Posterior cingulate gyrus (tissue), 11 donors: ENCODE measurements around the gene FANCC.
A peak's percentile ranks its signal among the peaks of the same experiment; 100 is the strongest.

ENCODE experiments used
- DNase-seq, 10 donors: peaks; one replicate each; pipeline versions ENCODE4 v3.0.0 to v3.0.0-alpha.2; 2020 to 2021; ENCODE audit warnings: mixed read lengths in 3 of 10
- intact Hi-C: fragments of 100-400 bp; cut with DNase I; formaldehyde crosslinking; loops from one replicate; pipeline ENCODE4 v1.15.1; 2023

Gene FANCC

DNA sequence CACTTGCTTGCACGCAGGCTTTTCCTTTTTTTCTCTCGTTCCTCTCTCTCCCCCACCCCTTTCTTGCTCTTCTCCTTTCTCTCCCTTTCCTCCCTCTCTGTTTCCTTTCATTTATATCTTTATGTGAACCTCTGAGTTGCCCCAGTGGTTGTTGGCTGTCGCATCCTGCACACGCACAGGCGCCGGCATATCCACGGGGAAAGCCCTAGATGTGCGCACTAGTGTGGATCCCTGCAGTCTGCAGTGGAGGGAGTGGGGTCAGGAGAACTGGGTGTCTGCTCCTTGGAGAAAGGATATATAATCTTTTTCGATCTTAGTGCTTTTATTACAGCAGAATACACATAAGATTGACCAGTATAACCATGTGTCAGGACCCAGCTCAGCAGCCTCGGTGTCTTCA lies 223.5 kb downstream of the FANCC start:
- intact Hi-C loops, result no loop called here

GRCh38 chr9:95093586-95093985 lies 223.9 kb downstream of the FANCC start:
- intact Hi-C loops, result no loop called here
- peak in 3 of 10 donors; percentile 6 to 57 (median 11) for DNase-seq

More for the DNA sequence above, 223.5 kb downstream of the FANCC start:
- DNase-seq, result peak in 2 of 10 donors; percentile 29 to 59

DNA sequence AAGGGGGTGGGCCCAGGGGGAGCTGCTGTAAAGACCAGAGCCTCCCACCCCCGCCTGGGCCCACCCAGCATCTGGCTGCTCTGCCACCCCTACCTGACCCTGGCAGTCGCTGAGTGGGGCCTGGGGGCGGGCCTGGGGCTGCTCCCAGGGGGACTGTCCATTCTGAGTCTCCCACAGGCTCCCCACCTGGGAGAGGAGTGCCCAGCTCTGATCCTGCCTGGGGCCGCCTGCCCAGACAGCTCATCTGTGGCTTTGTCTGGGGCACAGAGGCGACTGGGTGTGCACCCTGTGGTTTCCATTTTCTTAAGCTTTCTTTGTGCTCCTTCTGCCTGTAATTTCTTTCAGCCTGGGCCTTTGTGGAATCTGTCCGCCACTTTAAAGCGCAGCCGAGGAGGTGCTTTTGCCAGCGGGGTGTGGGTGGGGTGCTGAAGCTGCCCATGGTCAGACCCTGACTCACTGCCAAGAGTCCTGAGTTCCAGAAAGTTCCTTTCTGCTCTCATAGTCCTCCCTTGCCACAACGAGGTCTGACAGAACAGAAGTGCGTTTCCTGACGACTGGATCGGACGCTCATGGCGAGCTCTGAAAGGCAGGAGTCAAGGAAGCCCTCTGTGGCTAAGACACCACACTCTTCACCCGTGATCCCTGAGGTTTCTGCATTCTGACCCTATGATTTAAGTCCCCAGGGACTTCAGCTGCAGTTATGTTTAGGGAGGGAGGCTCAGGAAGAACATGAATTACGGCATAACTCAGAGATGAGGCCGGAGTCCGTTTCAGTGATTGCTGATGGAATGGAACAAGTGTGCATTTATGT lies 225.0 kb downstream of the FANCC start:
- peak in 4 of 10 donors; percentile 7 to 78 (median 40) for DNase-seq
- intact Hi-C loops, result no loop called here

- DNase-seq, result peak in 2 of 10 donors; percentile 10 to 53
- intact Hi-C loops, result no loop called here
Observed at GRCh38 chr9:95091601-95092261, 225.8 kb downstream of the FANCC start.

DNA sequence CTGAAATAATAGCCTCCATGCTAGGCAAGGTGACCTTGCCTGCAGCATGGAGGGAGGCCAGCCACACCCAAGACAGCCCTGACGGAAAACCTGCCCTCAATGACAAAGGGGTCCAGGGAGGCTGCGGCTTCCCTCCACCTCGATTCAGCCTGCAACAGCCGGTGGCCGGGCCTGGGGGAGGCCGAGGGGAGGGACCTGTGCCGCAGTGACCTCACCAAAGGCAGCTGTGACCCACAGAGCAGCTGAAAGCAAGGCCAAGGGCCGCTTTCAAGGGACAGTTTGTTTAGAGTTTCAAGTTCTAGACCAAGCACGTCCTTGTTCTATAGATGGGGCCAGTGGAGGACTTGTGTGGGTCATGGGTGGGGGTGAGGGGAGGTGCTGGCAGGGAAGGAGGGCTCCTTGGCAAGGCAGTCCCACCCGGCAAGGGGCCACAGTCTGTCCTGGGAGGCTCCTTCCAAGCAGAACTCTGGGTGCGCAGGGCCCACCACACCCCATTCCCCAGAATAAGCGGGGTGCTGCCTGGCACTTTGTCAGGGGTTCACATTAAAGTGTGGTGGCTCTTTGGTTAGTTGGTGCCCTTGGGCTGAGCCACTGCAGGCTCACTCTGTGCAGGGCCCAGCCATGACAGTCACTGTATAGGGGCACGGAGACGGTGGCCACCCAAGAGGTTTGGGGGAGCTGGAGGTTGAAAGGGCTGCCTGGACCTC lies 226.5 kb downstream of the FANCC start:
- DNase-seq, result peak in 2 of 10 donors; percentile 30 to 90

GRCh38 chr9:95090023-95090791 lies 227.3 kb downstream of the FANCC start:
- DNase-seq, result peak in 3 of 10 donors; percentile 35 to 87 (median 52)
- intact Hi-C loops, result no loop called here

More for the DNA sequence above, 226.5 kb downstream of the FANCC start:
- intact Hi-C loops, result no loop called here

DNA sequence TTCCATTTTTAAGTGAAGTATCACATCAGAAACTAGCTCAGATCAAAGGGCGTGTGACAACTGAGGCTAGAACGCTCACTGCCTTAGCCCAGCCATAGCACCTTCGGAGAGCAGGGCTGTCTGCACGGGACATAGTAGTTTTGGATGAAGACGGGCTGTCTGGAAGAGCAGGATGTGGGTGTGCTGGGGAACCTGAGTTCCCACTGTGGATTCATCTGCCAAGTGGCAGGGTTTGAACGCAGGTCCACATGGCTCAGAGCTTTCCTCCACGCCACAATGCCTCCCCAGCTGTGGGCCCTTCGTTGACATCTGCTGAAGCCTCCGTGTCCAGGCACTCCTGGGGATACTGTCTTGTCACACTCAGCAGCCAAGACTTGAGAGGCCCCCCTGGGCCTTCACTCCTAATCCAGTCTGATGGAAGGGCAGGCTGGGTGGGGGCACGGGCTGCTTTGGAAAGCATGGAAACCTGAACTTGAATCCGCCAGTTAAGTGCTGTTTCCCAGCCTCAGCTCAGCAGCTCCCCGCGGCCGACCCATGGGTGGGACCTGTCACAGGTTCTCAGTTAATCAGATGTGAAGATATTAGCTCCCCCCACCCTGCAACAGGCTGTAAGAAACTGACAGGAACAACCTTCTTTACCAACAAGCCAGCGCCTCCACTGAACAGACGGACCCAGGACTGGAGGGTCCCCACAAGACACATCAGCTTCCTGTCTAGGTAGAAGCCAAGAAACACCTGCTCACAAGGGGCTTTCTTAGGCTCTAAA lies 228.1 kb downstream of the FANCC start:
- intact Hi-C loops, result no loop called here
- peak in 3 of 10 donors; percentile 12 to 80 (median 18) for DNase-seq

DNA sequence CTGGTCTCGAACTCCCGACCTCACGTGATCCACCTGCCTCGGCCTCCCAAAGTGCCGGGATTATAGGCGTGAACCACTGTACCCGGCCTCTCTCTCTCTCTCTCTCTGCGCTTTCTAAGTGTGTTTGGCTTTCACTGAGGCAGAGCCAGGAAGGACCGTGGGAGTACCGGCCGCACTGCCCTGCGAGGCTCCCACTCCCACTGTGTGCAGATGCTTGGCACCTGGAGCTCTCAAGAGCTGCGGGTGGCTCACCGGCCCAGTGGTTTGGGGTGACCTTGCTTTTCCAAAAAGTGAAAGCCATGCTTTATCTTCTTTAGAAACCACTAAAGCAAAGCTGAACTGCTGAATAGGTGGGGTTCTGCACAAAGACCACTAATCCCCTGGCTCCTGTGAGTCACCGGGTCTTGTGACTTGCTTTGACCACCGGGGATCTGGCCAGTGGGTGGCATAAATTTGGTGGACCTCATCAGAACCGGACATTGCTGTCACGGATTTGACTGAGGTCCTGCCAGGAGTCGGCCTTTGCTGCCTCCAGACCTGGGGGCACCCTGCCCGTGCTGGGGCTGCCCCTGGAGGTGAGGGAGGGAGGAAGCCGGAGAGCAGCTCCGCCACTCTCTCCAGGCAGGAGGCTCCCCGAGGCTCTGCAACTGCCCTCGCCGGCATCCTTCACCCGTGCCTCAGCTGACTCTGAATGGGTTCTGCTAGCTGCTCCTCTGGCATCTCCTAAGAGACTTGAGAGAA lies 228.9 kb downstream of the FANCC start:
- intact Hi-C loops, result no loop called here

DNA sequence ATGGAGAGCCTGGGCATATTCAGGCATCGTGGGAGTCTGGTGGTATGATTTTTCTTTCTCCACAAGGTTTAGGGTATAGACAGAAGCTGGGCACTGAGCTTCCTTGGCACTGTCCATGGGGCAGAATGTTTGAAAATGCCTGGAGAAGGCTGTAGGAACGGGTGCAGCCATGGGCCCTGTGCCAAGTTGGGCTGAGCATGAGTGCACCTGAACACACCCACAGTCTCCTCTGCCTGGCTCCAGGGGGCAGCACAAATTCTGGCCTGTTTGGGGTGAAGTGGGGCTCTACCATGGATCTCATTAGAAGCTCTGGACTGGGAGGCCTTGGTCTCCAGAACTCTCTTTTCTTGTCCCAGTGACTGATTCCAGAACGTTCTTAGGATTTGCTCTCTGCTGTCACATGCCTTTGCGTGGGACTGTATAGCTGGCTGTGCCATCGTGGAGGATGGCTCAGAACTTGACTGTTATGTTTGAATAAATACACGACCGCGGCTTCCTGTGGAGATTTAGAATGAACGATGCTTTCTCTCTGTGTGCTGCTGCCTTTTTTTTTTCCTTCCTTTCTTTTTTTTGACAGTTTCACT lies 229.8 kb downstream of the FANCC start:
- intact Hi-C loops, result no loop called here
- DNase-seq, result peak in 4 of 10 donors; percentile 7 to 77 (median 16)

More for the DNA sequence above, 228.9 kb downstream of the FANCC start:
- DNase-seq, result peak in 3 of 10 donors; percentile 10 to 82 (median 15)

- DNase-seq, result peak in 4 of 10 donors; percentile 5 to 74 (median 24)
- intact Hi-C loops, result no loop called here
Observed at GRCh38 chr9:95086564-95086955, 230.9 kb downstream of the FANCC start.

DNA sequence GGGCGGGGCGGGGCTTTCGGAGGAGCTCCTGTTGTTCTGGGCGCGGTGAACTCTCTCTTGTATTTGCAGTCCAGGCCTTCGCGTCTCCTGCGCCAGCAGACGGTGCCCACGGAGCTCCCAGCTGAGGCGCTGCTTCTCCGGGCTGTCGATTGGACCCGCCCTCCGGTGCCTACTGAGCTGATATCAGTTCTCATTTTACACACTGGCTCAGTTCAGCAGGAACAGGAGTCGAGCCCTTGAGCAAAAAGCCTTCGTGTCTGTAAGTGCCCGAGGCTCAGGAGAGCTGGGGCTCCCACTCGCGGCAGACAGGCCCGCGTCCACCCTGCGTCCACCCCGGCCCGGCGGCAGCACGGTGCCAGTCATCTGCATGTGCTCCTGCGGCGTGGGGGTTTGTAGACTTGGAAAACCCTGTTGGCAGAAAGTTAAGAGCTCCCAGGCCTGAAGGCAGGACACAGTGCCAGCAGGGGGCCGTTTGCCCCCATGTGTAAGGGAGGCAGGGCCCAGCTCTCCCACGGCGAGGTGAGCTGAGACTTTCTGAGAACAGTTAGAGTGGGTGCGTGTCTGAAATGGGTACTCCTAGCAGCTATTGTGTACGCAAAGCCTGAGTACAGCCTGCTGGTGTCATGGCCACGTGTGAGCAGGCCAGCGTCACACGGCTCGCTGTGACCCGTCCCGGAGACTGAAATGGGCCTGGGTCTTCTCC lies 231.5 kb downstream of the FANCC start:
- peak in 3 of 10 donors; percentile 37 to 91 (median 51) for DNase-seq
- intact Hi-C loops, result no loop called here

GRCh38 chr9:95085036-95085770 lies 232.3 kb downstream of the FANCC start:
- peak in 3 of 10 donors; percentile 12 to 79 (median 14) for DNase-seq
- intact Hi-C loops, result no loop called here

DNA sequence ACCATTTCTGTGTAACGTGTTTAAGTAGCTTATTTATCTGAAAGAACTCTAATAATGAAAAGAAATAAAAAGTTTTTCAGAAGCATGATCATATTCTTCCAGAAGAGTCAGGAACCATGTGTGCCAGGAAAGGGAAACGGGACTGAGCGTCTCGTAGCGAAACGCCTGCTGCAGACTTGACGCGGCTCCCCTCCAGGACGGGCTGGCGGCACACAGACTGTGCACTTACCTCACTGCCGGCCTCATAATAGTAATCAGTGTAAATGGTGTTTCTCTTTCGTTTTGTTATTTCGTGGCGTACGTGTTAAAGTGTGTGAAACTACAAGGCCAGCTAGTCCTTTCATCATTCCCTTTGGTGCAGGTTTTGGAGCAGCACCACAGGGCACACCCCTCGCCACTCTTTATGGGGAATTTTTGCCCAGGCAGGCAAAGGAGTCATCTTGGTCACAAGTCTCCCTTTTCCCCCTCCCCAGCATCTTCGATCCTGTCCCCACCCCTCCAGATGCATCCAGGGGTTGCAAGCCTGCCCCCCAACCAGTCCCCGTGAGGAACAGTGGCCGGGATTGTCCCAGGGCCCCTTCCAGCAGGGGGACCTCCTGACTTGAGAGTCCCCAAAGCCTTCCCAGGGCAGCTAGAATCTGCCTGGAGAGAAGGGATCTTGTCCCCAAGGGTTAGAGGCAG lies 233.1 kb downstream of the FANCC start:
- peak in 3 of 10 donors; percentile 32 to 86 (median 53) for DNase-seq
- intact Hi-C loops, result no loop called here

GRCh38 chr9:95083086-95083768 lies 234.3 kb downstream of the FANCC start:
- DNase-seq, result peak in 3 of 10 donors; percentile 9 to 61 (median 12)
- intact Hi-C loops, result no loop called here

DNA sequence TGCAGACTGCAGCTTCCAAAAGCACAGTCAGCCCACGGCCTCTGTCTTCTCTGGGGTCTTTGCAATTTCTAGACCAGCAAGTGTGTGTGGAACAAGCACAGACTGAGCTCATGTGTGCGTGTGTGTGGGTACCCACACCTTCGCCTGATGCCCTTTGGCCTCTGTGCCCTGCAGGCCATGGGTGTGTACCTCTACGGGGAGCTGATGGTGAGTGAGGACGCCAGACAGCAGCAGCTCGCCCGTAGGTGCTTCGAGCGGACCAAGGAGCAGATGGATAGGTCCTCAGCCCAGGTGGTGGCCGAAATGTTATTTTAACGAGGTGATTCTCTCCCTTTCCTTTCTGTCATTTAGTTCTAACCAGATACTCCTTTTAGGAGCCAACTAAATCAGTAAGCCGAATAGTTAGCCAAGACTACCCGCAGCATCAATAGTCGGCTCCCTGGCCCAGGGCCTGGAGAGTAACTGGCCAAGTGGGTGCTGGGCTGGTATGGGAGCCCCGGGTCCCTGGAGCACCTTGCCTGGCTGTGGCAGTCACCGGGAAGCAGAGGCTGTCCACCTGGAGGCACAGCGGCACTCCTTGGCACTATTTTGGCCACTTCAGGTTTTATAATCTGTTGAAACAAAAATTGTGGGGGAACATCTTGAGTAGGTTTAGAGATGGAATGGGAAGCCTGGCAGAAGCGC lies 235.0 kb downstream of the FANCC start:
- intact Hi-C loops, result no loop called here
- DNase-seq, result peak in 3 of 10 donors; percentile 22 to 79 (median 40)
